Right atrium auricular region (tissue), 2 donors: ENCODE measurements around the gene AP3M1. TPM values are rescaled to one million over a fixed set of nuclear protein-coding genes. Genes with fewer than 3 reads are reported as not detected.

Experiments used
- DNase-seq: peaks from one replicate; pipeline ENCODE4 v3.0.0-alpha.2; 2019; ENCODE audit warnings: low spot score
- H3K27ac ChIP-seq, 2 donors: fragments of 200-600 bp; sonication (generic); 1 replicate in 1 of 2; 2 replicates in 1 of 2; pipeline ENCODE4 v1.5.1; 2016 to 2019
- H3K27me3 ChIP-seq, 2 donors: fragments of 200-600 bp; sonication (generic); one replicate each; pipeline versions ENCODE4 v1.5.1 to v1.6.0; 2017 to 2019
- H3K36me3 ChIP-seq: fragments of 200-600 bp; sonication (generic); one replicate; pipeline ENCODE4 v1.5.1; 2016
- H3K4me1 ChIP-seq, 2 donors: fragments of 200-600 bp; sonication (generic); one replicate each; pipeline versions ENCODE4 v1.5.1 to v1.6.0; 2017 to 2019
- H3K4me3 ChIP-seq, 2 donors: fragments of 200-600 bp; sonication (generic); 1 replicate in 1 of 2; 2 replicates in 1 of 2; pipeline ENCODE4 v1.5.1; 2017 to 2019; ENCODE audit warnings: mild to moderate bottlenecking in 1 of 2, moderate library complexity in 1 of 2
- H3K9me3 ChIP-seq, 2 donors: fragments of 200-600 bp; sonication (generic); one replicate each; pipeline ENCODE4 v1.5.1; 2019
- CTCF ChIP-seq, 2 donors: fragments of 200-600 bp; sonication (generic); IDR thresholded peaks; one replicate each; pipeline ENCODE4 v1.5.1; 2019; ENCODE audit warnings: antibody characterized with exemption in 2 of 2
- total RNA-seq, 2 donors: library from RNA; depleted of rRNA; stranded (reverse); fragments of >200 nt; gene quantifications; one replicate each; pipeline ENCODE4 v1.1.0, GENCODE V29; 2016

AP3M1 gene
- total RNA-seq, 2 donors from 2014 or later, result 20.2 to 27.6 TPM

- H3K27me3 ChIP-seq, result no peaks in the 10 kb centered on the region
- no peaks in the 10 kb centered on the region for H3K4me1 ChIP-seq
- no peak for TF ChIP-seq CTCF (IDR thresholded peaks at IDR 0.05)
- H3K9me3 ChIP-seq, result no peaks in the 10 kb centered on the region
- DNase-seq, result no peak
- no peak overlapping the region for H3K4me3 ChIP-seq
- no peak overlapping the region for H3K27ac ChIP-seq
- H3K36me3 ChIP-seq, result peaks cover 87% of the 10 kb centered on the region
These were observed 16.5 kb downstream of the AP3M1 start for GRCh38 chr10:74133923-74134820.

GRCh38 chr10:74123081-74123480 lies 27.5 kb downstream of the AP3M1 start:
- Histone ChIP-seq H3K4me1 (peaks cover 0 to 18% of the 10 kb centered on the region in 2 donors), H3K27ac (no peak overlapping the region), H3K4me3 (no peak overlapping the region), H3K9me3 (no peaks in the 10 kb centered on the region), H3K36me3 (peaks cover 89% of the 10 kb centered on the region), H3K27me3 (no peaks in the 10 kb centered on the region)
- no peak for TF ChIP-seq CTCF (IDR thresholded peaks at IDR 0.05)
- no peak for DNase-seq

DNA sequence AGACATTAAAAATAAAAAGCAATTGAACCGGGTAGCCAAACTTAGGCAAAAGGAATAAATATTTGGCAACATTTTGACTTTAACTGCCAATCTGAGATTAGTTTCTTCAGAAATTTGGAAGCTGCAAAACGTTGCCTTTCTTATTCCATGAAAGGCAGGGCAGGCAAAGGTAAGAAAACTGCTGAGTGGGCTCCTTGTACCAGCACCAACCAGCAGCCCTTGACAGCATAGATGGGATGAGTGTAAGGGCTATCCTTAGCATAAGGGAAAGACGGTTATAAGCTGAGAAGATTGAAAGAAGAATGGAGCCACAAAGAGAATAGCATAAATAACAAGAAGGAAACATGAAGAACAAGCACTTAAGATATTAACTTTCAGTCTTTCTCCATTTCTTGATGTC lies 28.6 kb downstream of the AP3M1 start:
- no peaks in the 10 kb centered on the region for H3K9me3 ChIP-seq
- TF ChIP-seq CTCF (IDR thresholded peaks at IDR 0.05), result no peak
- peaks cover 90% of the 10 kb centered on the region for H3K36me3 ChIP-seq
- DNase-seq, result no peak
- no peak overlapping the region for H3K4me3 ChIP-seq
- no peak overlapping the region for H3K27ac ChIP-seq
- H3K4me1 ChIP-seq, result peaks cover 0 to 19% of the 10 kb centered on the region in 2 donors
- H3K27me3 ChIP-seq, result no peaks in the 10 kb centered on the region

- no peaks in the 10 kb centered on the region for H3K27me3 ChIP-seq
- H3K4me3 ChIP-seq, result no peak overlapping the region
- peaks cover 0 to 19% of the 10 kb centered on the region in 2 donors for H3K4me1 ChIP-seq
- no peak for DNase-seq
- no peak for TF ChIP-seq CTCF (IDR thresholded peaks at IDR 0.05)
- peaks cover 96% of the 10 kb centered on the region for H3K36me3 ChIP-seq
- no peaks in the 10 kb centered on the region for H3K9me3 ChIP-seq
- H3K27ac ChIP-seq, result no peak overlapping the region
These were observed 29.3 kb downstream of the AP3M1 start for GRCh38 chr10:74121368-74121767.

- no peak overlapping the region for H3K27ac ChIP-seq
- DNase-seq, result no peak
- no peaks in the 10 kb centered on the region for H3K27me3 ChIP-seq
- TF ChIP-seq CTCF (IDR thresholded peaks at IDR 0.05), result no peak
- peaks cover 98% of the 10 kb centered on the region for H3K36me3 ChIP-seq
- H3K4me3 ChIP-seq, result no peak overlapping the region
- H3K4me1 ChIP-seq, result peaks cover 0 to 19% of the 10 kb centered on the region in 2 donors
- H3K9me3 ChIP-seq, result no peaks in the 10 kb centered on the region
These were observed 29.7 kb downstream of the AP3M1 start for GRCh38 chr10:74120911-74121310.
